H1 (cell line): ENCODE data around the gene MAP4K1. TPM values are rescaled to one million over a fixed set of nuclear protein-coding genes. Genes with fewer than 3 reads are reported as not detected.

Source experiments
- CTCF ChIA-PET: fragments of 300-600 bp; sonication (Branson Sonifier 250); formaldehyde crosslinking; loops from one replicate; lab custom pipeline; 2021; ENCODE audit not compliant: partially characterized antibody; lab: Charles Lee
- POLR2A ChIA-PET: fragments of 300-600 bp; sonication (Branson Sonifier 250); formaldehyde crosslinking; loops from one replicate; lab custom pipeline; 2021; ENCODE audit warnings: inconsistent platforms; ENCODE audit not compliant: partially characterized antibody; lab: Charles Lee
- DNase-seq, 2 experiments: peaks; one replicate each; pipeline versions ENCODE4 v3.0.0 to v3.0.0-alpha.2; 2010 to 2022; ENCODE audit warnings: low spot score in 2 of 2, low read depth in 1 of 2, mixed read lengths in 1 of 2
- FAIRE-seq: peaks from 2 replicates; lab custom pipeline; 2011; peaks lifted over from hg19 to GRCh38; lab: Jason Lieb, UNC
- H2AFZ ChIP-seq: 2 replicates; pipeline ENCODE4 v1.8.1; 2012; ENCODE audit warnings: low read length, inconsistent platforms
- H2AK5ac ChIP-seq: 2 replicates; pipeline ENCODE4 v1.6.1; 2013; ENCODE audit warnings: low read depth, low read length
- H2BK120ac ChIP-seq: replicated peaks from 2 replicates; pipeline ENCODE3; 2013; ENCODE audit warnings: low read depth, low read length, inconsistent platforms
- H2BK12ac ChIP-seq: 2 replicates; pipeline ENCODE4 v1.6.1; 2013; ENCODE audit warnings: low read depth, low read length
- H2BK15ac ChIP-seq: 2 replicates; pipeline ENCODE4 v1.6.1; 2013; ENCODE audit warnings: low read length
- H2BK20ac ChIP-seq: 2 replicates; pipeline ENCODE4 v1.6.1; 2013; ENCODE audit warnings: low read length
- H2BK5ac ChIP-seq: 2 replicates; pipeline ENCODE4 v1.6.1; 2013; ENCODE audit warnings: low read depth, low read length
- H3K14ac ChIP-seq: 2 replicates; pipeline ENCODE4 v1.6.1; 2013; ENCODE audit warnings: inconsistent platforms; ENCODE audit not compliant: insufficient read length
- H3K18ac ChIP-seq: 2 replicates; pipeline ENCODE4 v1.6.1; 2013; ENCODE audit warnings: low read length; ENCODE audit errors: extremely low read depth
- H3K23ac ChIP-seq: 2 replicates; pipeline ENCODE4 v1.6.1; 2013; ENCODE audit warnings: inconsistent platforms; ENCODE audit not compliant: insufficient read length
- H3K23me2 ChIP-seq: 2 replicates; pipeline ENCODE4 v1.6.1; 2013; ENCODE audit warnings: low read depth, low read length
- H3K27ac ChIP-seq: 2 replicates; pipeline ENCODE4 v1.6.1; 2011; ENCODE audit warnings: low read depth, low read length, inconsistent platforms
- H3K27me3 ChIP-seq, 4 experiments: replicated peaks in 1 of 4; 1 replicate in 1 of 4; 2 replicates in 3 of 4; pipeline versions ENCODE4 v1.6.1 to v1.8.1; 2011 to 2013; ENCODE audit warnings: low read length in 3 of 4, mild to moderate bottlenecking in 3 of 4, inconsistent platforms in 2 of 4, mixed read lengths in 2 of 4, moderate library complexity in 1 of 4; ENCODE audit not compliant: control insufficient read depth in 3 of 4, insufficient read depth in 3 of 4; ENCODE audit errors: extremely low read depth in 1 of 4
- H3K36me3 ChIP-seq, 4 experiments: 2 replicates each; pipeline versions ENCODE4 v1.6.1 to v1.8.1; 2011 to 2013; ENCODE audit warnings: mild to moderate bottlenecking in 4 of 4, low read length in 3 of 4, moderate library complexity in 2 of 4, control low read depth in 1 of 4, inconsistent platforms in 1 of 4; ENCODE audit not compliant: insufficient read depth in 4 of 4, control insufficient read depth in 2 of 4
- H3K4ac ChIP-seq: replicated peaks from 2 replicates; pipeline ENCODE3; 2013; ENCODE audit warnings: low read length, low read depth, mixed read lengths, inconsistent platforms; ENCODE audit not compliant: insufficient read length
- H3K4me1 ChIP-seq, 4 experiments: replicated peaks in 1 of 4; 1 replicate in 1 of 4; 2 replicates in 3 of 4; pipeline versions ENCODE4 v1.6.1 to v1.8.1; 2011 to 2013; ENCODE audit warnings: low read length in 3 of 4, inconsistent platforms in 2 of 4, mixed read lengths in 1 of 4; ENCODE audit not compliant: insufficient read depth in 4 of 4, control insufficient read depth in 3 of 4
- H3K4me2 ChIP-seq, 2 experiments: 2 replicates each; pipeline versions ENCODE4 v1.6.1 to v1.8.1; 2011 to 2013; ENCODE audit warnings: low read depth in 2 of 2, low read length in 2 of 2, control low read depth in 1 of 2, inconsistent platforms in 1 of 2, mild to moderate bottlenecking in 1 of 2; ENCODE audit not compliant: insufficient read depth in 1 of 2
- H3K4me3 ChIP-seq, 4 experiments: fragments of 200-600, 300-600 bp in 1 of 4; sonication (generic), shearing (Covaris generic), sonication (Bioruptor Twin) in 1 of 4; 2 replicates each; pipeline versions ENCODE4 v1.5.1 to v1.8.1; 2011 to 2016; ENCODE audit warnings: low read length in 4 of 4, low read depth in 3 of 4, control low read depth in 2 of 4, inconsistent platforms in 2 of 4, mild to moderate bottlenecking in 2 of 4, mixed read lengths in 1 of 4, moderate library complexity in 1 of 4; ENCODE audit not compliant: insufficient read depth in 2 of 4; ENCODE audit errors: extremely low read depth in 1 of 4
- H3K56ac ChIP-seq: replicated peaks from 2 replicates; pipeline ENCODE3; 2013; ENCODE audit warnings: low read depth, mild to moderate bottlenecking, mixed read lengths, low read length, inconsistent platforms; ENCODE audit not compliant: insufficient read length
- H3K79me1 ChIP-seq: 2 replicates; pipeline ENCODE4 v1.6.1; 2013; ENCODE audit warnings: low read depth, low read length, control low read depth
- H3K79me2 ChIP-seq, 2 experiments: 2 replicates each; pipeline versions ENCODE4 v1.6.1 to v1.8.1; 2012 to 2013; ENCODE audit warnings: low read length in 2 of 2, mild to moderate bottlenecking in 2 of 2, inconsistent platforms in 1 of 2; ENCODE audit not compliant: insufficient read depth in 2 of 2, control insufficient read depth in 1 of 2
- H3K9ac ChIP-seq, 4 experiments: replicated peaks in 1 of 4; 1 replicate in 1 of 4; 2 replicates in 3 of 4; pipeline versions ENCODE4 v1.6.1 to v1.8.1; 2011 to 2013; ENCODE audit warnings: low read depth in 3 of 4, low read length in 3 of 4, control low read depth in 2 of 4, mild to moderate bottlenecking in 2 of 4, moderate library complexity in 2 of 4, inconsistent platforms in 1 of 4; ENCODE audit errors: extremely low read depth in 1 of 4
- H3K9me3 ChIP-seq, 2 experiments: 2 replicates each; pipeline versions ENCODE4 v1.6.1 to v1.8.1; 2012 to 2013; ENCODE audit warnings: mild to moderate bottlenecking in 2 of 2, moderate library complexity in 2 of 2, control low read depth in 1 of 2, inconsistent platforms in 1 of 2, low read depth in 1 of 2, low read length in 1 of 2, mixed read lengths in 1 of 2; ENCODE audit not compliant: insufficient read depth in 2 of 2
- H4K20me1 ChIP-seq, 2 experiments: replicated peaks in 1 of 2; 2 replicates each; pipeline versions ENCODE3 to v1.8.1; 2011 to 2013; ENCODE audit warnings: inconsistent platforms in 2 of 2, low read length in 2 of 2, mild to moderate bottlenecking in 1 of 2; ENCODE audit not compliant: insufficient read depth in 2 of 2, control insufficient read depth in 1 of 2
- H4K5ac ChIP-seq: 2 replicates; pipeline ENCODE4 v1.6.1; 2013; ENCODE audit warnings: low read length, low read depth, mixed read lengths, inconsistent platforms; ENCODE audit not compliant: insufficient read length
- H4K8ac ChIP-seq: 2 replicates; pipeline ENCODE4 v1.8.0; 2013; ENCODE audit warnings: mild to moderate bottlenecking, moderate library complexity, low read length, inconsistent platforms; ENCODE audit not compliant: insufficient read depth; ENCODE audit errors: extremely low read depth
- H4K91ac ChIP-seq: replicated peaks from 2 replicates; pipeline ENCODE3; 2013; ENCODE audit warnings: low read length, mixed read lengths, inconsistent platforms; ENCODE audit not compliant: insufficient read length
- CTCF ChIP-seq, 3 experiments: IDR thresholded peaks; 1 replicate in 2 of 3; 2 replicates in 1 of 3; pipeline versions ENCODE4 v1.5.1 to v1.6.1; 2011; ENCODE audit warnings: low read length in 3 of 3, mild to moderate bottlenecking in 3 of 3, inconsistent platforms in 2 of 3, low read depth in 1 of 3, moderate library complexity in 1 of 3; ENCODE audit not compliant: insufficient read depth in 1 of 3; ENCODE audit errors: control extremely low read depth in 1 of 3
- NANOG ChIP-seq: IDR thresholded peaks from 2 replicates; pipeline ENCODE4 v1.6.1; 2011; ENCODE audit warnings: low read length, low read depth, mild to moderate bottlenecking, inconsistent platforms; ENCODE audit not compliant: insufficient read depth, poor library complexity, severe bottlenecking
- RAD21 ChIP-seq, 2 experiments: IDR thresholded peaks in 1 of 2; conservative IDR thresholded peaks in 1 of 2; 2 replicates each; pipeline ENCODE4 v1.6.1; 2011; ENCODE audit warnings: low read depth in 2 of 2, low read length in 2 of 2, improper control_type of control experiment in 1 of 2, inconsistent platforms in 1 of 2, mild to moderate bottlenecking in 1 of 2, moderate library complexity in 1 of 2
- TBP ChIP-seq: IDR thresholded peaks from 2 replicates; pipeline ENCODE4 v1.6.1; 2011; ENCODE audit warnings: low read depth, low read length, improper control_type of control experiment
- WGBS, 2 experiments: shearing (Covaris generic) in 1 of 2; methylation state at CpG; one replicate each; pipeline versions ENCODE4 v1.1.6 to v1.1.7; 2013 to 2015; ENCODE audit warnings: low lambda C conversion rate in 2 of 2, mixed read lengths in 2 of 2, inconsistent platforms in 1 of 2, low coverage in 1 of 2, missing lambda C conversion rate in 1 of 2; ENCODE audit not compliant: insufficient replicate concordance in 2 of 2, insufficient coverage in 1 of 2, insufficient read length in 1 of 2; ENCODE audit errors: extremely low coverage in 1 of 2, missing lambda C conversion rate in 1 of 2; 5-methylcytosine and 5-hydroxymethylcytosine counted together
- polyA plus RNA-seq, 7 experiments: library from polyadenylated mRNA; depleted of rRNA in 3 of 7; stranded (reverse) in 5 of 7; unstranded in 2 of 7; fragments of >200 nt in 5 of 7; fragments of 200-250 nt in 2 of 7; gene quantifications; 1 replicate in 5 of 7; 2 replicates in 1 of 7; 4 replicates in 1 of 7; pipeline versions ENCODE4 v1.2.1 to v1.2.3, GENCODE V29; 2011 to 2013; ENCODE audit warnings: missing spikeins in 2 of 7, mixed read lengths in 2 of 7
- total RNA-seq: library from RNA; stranded (reverse); fragmentation: NEBNext Ultra II Directional; extraction: Animal tissue kit (Norgen Biotek cat#: 25700); gene quantifications from 2 replicates; pipeline ENCODE4 v1.2.1, GENCODE V29; 2021

Gene MAP4K1
- total and polyA plus RNA-seq, 2 of the 8 experiments (the other 6 are each of a cell fraction or from before 2014, with no cell fraction given), result 9.0 to 10.4 TPM

GRCh38 chr19:38592940-38593339, 24.8 kb downstream of the MAP4K1 start:
- WGBS, 2 experiments, result 81% methylated on average over 6 of the region's 6 CpGs; no CpG with 5 or more reads in 1 of the 2 experiments
- Histone ChIP-seq H3K23ac (no peak overlapping the region), H2AFZ (no peak overlapping the region), H3K4me2 (no peak overlapping the region), H2BK120ac (no peak overlapping the region), H2BK5ac (no peak overlapping the region), H3K27me3 (no peaks in the 10 kb centered on the region), H3K56ac (no peak overlapping the region), H3K79me1 (no peaks in the 10 kb centered on the region), H4K91ac (no peak overlapping the region), H3K36me3 (peaks cover 0 to 3% (median 0%) of the 10 kb centered on the region in 4 experiments; a peak in 3 of 8 replicates), H3K79me2 (no peaks in the 10 kb centered on the region), H3K14ac (no peak overlapping the region), H3K4me1 (peaks cover 0 to 6% (median 4%) of the 10 kb centered on the region in 4 experiments; a peak in 4 of 7 replicates), H2BK15ac (no peak overlapping the region), H3K9me3 (no peaks in the 10 kb centered on the region), H3K9ac (no peak overlapping the region), H3K4ac (no peak overlapping the region), H4K8ac (no peak overlapping the region), H3K4me3 (no peak overlapping the region), H2AK5ac (no peak overlapping the region), H3K18ac (no peak overlapping the region), H3K27ac (no peak overlapping the region), H4K5ac (no peak overlapping the region), H4K20me1 (no peaks in the 10 kb centered on the region), H2BK12ac (no peak overlapping the region), H2BK20ac (no peak overlapping the region), H3K23me2 (peaks cover 6% of the 10 kb centered on the region; the same call in 1 of the 2 replicates)
- no peak for FAIRE-seq
- no peak for DNase-seq
- ChIA-PET CTCF (interaction anchor here (0.6 to 5.0 kb wide), 10 partner anchors 12 to 532 kb away, joined by 3 to 21 read pairs (median 4); no protein-coding TSS in a partner anchor), POLR2A (interaction anchor here (1.1 to 1.3 kb wide), 2 partner anchors 13 to 21 kb away, joined by 3 to 4 read pairs; no protein-coding TSS in a partner anchor)
- TF ChIP-seq NANOG (no peak), CTCF (IDR thresholded peaks at IDR 0.05; ENCODE audit: control extremely low read depth in 1 of 3, insufficient read depth in 1 of 3, low read depth in 1 of 3, low read length in 3 of 3) (peak; percentile 18 to 40 (median 33); a peak in 2 of 4 replicates), RAD21 (IDR thresholded peaks at IDR 0.05 in 1 of 2, conservative IDR thresholded peaks at IDR 0.05 in 1 of 2; ENCODE audit: low read depth in 2 of 2, low read length in 2 of 2) (peak in 1 of 2 experiments; percentile 25; a peak in 1 of 4 replicates), TBP (no peak)
